Measurements from ENCODE around the gene R3HDM4.
A peak's percentile ranks its signal among the peaks of the same experiment; 100 is the strongest.
"Not testable (repeated sequence)": the region's sequence is repeated elsewhere in the genome, so short reads cannot be mapped to it uniquely, and the experiment has no call there.

Gene R3HDM4

DNA sequence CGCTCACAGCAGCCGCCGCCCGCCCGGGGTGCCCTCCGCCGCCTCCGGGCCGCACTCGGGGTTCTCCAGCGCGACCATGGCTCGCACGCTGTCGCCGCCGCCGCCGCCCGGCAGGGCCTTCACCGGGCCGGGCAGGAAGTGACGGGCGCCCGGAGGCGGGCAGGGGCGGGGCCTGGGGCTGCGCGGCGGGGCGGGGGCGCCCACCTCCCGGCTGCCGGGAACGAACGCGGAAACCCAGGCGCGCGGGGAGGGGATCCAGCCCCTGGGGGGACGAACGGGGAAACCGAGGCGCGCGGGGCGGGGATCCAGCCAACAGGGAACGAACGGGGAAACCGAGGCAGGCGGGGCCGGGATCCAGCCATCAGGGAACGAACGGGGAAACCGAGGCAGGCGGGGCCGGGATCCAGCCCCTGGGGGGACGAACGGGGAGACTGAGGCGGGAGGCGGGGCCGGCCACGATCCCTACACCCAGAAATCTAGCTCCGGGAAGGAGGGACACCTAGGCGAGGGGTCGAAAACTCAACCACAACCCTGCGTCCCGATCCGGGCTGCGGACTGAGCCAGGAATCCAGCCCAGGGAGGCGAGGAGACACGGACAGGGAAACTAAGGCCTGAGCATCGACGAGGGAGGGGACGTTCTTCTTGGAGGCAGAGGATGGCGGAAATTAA lies at the start of gene R3HDM4:
Gene R3HDM4 (minus strand): TSS at position 140 of the 669 bp plus-strand sequence. CDS start 62 bp downstream, at position 78.
- peak; percentile 58 to 75 for DNase-seq

- peak; percentile 38 to 47 for DNase-seq
Observed at GRCh38 chr19:961866-962620, 49.0 kb upstream of the R3HDM4 start.

DNA sequence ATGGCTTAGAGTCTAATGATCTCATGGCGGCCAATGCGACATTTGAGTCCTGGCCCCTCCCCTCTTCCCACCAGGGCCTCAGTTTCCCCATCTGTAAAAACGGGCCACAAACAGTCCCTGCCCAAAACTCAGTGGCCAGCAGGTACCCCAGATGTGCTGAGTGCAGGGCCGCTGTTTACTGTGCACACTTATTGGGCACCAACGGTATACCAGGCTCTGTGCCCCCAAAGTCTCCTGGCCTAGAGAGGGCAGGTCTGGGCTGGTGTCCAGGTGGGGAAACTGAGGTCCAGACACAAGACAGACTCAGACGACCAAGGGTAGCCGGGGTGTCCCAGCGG lies 47.6 kb upstream of the R3HDM4 start:
- DNase-seq: no peak

- DNase-seq: no peak
Observed at GRCh38 chr19:960020-960419, 47.0 kb upstream of the R3HDM4 start.

DNA sequence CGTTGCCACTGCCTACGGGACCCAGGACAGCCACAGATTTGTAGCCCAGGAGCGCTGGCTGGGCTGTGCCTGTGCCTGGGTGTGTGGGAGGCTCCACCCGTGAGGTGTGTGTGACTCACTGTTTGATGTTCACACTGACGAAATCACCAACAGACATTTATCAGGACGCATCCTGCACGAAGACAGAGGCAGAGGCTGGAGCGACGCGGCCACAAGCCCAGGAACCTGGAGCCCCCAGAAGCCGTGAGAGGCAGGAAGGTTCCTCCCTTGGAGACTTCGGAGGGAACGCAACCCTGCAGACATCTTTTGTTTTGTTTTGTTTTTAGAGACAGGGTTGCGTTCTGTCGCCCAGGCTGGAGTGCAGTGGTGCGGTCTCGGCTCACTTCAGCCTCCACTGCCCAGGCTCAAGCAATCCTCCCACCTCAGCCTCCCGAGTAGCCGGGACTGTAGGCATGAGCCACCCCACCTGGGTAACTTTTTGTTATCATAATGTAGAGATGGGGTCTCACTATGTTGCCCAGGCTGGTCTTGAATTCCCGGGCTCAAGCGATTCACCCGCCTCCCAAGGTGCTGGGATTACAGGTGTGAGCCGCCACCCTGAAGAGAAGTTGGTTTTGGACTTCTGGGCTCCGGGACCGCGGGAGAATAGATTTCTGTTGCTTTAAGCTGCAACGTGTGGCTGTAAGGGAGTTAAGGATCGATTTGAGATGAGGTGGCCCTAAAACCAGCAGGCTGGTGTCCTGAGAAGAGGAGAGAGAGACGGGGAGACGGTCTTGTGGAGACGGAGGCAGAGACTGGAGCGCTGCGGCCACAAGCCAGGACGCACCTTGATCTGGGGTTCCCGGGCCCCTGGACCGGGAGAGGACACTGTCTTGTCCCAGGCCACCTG lies 46.2 kb upstream of the R3HDM4 start:
- peak in 1 of 2 donors; percentile 37 for DNase-seq

- DNase-seq: not testable (repeated sequence)
Observed at GRCh38 chr19:957578-957977, 44.6 kb upstream of the R3HDM4 start.

GRCh38 chr19:956766-957440 lies 43.9 kb upstream of the R3HDM4 start:
- DNase-seq: no peak

DNA sequence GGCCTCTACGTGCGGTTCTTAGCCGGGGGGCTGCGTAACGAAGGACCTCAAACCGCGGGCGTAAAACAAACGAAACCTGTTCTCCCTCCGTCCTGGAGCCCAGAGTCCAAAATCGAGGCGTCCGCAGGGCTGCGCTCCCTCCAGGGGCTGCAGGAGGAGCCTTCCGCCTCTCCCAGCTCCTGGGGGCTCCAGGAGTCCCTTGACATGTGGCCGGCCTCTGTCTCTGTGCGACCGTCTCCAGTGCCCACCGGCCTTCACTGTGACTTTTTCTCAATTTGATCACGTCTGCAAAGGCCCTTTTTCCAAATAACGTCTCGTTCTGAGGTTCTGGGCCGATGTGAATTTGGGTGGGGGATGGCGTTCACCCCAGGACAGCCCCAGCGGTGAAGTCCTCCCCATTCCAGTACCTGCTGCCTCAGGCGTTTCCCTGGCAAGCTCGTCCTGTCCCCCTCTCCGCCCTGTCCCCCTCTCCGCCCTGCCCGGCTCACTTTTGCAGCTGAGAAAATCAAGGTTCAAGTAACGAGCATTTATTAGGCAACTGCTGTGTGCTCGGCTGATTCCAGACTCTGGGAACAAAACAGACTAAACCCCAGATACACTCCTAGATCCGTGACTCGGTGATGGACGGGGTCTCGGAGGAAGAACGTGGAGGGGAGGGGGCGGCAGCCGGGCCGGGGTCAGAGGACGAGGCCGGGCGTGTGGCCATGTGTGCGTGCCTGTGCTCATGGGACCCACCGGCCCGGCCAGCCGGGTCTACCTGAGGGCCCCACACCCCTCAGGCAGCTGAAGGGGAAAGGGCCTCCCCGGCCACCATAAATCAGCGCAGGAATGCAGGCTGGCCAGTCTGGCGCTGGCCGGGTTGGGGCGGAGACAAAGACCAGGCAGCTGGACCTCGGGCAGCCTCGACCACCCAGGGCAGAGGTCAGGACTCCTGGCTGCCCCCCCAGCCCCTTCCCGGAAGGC lies 43.1 kb upstream of the R3HDM4 start:
- no peak for DNase-seq

GRCh38 chr19:954672-955494 lies 41.9 kb upstream of the R3HDM4 start:
- peak; percentile 11 to 39 for DNase-seq

GRCh38 chr19:954272-954671 lies 41.3 kb upstream of the R3HDM4 start:
- DNase-seq: no peak

DNA sequence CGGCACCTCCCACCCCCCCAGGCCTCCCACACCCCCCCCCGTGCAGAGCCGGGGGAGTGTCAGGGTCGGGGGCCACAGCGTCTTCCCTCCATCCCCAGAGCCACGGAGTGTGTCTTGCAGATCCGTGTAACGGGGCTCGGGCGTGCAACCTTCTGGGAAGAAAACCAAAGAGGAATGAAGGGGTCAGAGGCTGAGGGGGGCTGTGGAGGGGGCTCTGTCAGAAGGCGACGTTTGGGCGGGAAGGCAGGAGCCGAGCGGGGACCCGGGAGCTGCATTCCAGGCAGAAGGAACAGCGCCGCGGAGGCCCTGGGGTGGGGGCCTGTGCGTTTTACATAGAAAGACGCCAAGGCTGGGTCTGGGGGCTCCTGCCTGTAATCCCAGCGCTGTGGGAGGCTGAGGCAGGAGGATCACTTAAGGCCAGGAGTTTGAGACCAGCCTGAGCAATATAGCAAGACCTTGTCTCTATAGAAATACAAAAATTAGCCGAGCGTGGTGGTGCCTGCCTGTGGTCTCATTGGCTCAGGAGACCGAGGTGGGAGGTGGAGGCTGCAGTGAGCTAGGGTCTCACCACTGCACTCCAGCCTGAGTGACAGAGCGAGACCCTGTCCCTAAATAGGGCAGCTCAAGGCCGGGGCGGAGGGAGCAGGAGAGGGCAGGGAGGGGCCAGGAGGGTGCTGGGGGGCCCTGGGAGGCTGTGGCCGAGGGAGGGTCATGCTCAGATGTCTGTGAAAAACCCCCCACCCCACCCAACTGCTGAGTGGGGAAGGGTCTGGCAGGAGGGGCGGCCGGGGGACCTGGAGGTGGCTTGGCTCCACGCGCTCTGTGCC lies 40.6 kb upstream of the R3HDM4 start:
- DNase-seq: no peak

DNA sequence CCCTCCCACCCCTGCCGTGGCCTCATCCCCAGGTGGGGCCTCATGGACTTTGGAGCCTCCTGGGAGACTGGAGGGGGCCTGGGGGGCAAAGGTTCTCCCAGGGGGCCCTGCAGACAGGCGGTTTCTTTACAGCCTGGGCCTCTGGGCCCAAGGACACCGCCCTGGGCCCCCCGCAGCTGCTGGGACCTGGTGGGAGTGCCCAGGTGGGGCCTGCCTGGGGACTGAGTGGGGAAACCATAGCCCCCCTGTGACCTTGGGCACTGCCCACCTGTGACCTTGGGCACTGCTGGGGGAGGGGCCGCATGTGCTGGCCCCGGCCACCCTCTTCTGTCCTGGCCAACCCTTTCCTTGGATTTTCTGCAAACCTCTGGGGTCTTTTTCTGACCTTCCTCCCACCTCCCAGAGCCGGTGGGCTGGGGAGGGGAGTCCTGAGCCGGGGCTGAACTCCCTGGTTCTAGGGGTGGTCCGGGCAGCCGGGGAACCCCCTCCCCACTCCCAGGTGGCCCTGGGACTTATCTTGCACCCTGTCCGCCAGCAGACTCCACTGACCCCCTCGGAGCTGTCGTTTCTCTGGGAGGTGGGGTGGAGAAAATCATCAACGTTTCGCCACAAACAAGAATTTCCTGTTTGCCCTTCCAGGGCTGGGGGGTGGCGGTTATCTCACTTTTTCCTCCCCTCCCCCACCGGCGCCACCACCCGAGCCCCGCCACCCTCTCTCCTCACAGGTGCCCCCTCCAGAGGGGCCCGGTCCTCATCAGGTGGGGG lies 39.8 kb upstream of the R3HDM4 start:
- DNase-seq: no peak

DNA sequence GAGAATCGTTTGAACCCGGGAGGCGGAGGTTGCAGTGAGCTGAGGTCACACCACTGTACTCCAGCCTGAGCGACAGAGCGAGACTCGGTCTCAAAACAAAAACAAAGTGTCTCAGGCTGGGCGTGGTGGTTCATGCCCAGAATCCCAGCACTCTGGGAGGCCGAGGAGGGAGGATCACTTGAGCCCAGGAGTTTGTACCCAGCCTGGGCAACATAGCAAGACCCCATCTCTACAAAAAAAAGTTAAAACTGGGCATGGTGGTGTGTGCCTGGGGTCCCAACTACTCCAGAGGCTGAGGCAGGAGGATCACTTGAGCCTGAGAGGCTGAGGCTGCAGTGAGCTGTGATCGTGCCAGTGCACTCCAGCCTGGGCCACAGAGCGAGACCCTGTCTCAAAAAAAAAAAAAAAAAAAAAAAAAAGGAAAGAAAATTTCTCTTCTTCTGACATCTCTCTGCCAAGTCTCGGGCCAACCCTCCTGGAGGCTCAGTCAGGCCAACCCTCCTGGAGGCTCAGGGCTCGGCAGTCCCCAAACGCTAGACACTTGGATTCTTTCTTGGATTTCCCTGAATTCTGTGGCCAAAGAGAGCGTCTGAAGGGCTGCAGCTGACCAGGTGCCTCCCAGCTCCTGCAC lies 39.1 kb upstream of the R3HDM4 start:
- no peak for DNase-seq

- no peak for DNase-seq
Observed at GRCh38 chr19:950352-951066, 37.5 kb upstream of the R3HDM4 start.

DNA sequence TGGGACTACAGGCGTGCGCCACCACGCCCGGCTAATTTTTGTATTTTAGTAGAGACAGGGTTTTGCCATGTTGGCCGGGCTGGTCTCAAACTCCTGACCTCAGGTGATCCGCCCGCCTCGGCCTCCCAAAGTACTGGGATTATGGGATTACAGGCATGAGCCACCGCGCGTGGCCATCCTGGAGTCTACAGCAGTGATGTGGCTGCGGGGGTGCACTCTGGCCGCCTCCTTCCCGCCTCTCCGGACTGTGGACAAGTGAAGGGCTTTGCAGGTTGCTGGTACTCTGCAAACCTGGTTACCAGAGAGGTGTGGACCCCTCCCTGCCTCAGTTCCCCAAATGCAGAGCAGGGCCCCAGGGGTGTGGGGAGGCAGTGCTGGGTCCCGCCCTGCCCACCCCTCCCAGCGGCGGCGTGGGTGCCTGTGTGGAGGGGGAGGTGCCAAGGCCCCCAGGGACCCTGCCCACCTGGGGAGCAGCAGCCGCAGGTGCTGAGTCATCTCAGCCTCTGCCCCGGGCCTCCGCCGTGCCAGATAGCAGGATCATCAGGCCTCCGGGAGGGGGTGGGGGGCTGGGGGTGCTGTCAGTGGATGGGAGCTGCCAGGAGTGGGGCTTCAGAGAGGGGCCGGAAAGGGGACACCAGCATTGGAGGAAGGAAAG lies 36.0 kb upstream of the R3HDM4 start:
- DNase-seq: no peak

DNA sequence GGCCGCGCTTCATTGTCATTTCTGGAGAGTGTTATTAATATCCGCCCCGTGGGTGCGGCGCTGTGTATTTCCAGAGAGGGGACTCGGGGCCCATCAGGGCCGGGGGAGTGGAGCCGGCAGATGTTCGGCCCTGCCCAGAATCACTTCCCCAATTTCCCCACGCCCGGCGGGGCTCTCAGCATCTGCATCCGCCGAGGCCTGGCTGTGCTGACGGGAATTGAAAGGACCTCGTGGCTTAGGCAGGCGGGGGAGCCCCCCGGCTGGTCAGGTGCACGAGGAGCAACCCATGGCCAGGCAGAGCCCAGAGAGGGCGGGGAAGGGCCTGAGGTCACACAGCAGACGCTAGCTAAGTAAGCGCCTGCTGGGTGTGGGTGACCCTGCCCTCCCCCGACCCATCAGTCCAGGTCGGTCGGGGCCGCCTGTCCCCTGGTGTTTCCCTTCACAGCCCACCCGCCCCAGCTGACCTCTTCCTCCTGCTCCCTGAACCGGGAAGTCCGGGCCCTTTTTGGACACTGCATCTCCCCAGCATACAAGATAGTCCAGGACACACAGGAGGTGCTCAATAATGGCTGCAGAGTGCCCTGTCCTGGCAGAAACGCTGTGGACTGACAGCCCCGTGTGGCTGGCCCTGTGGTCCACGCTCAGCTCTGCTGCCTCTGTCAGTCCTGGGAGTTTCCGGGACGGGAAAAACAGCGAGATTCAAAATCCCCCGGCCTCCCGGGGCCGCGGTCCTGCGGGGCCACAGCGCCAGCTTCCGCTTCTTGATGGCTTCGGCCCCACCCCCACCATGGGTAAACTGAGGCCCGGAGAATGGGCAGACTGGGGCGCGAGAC lies 34.9 kb upstream of the R3HDM4 start:
- DNase-seq: peak; percentile 88 to 99

Data from inflammatory macrophage treated with lipopolysaccharide for 1 hour (primary cell).